Pancreas (tissue), 10 donors: ENCODE data around the gene BSG. TPM values are rescaled to one million over a fixed set of nuclear protein-coding genes. Genes with fewer than 3 reads are reported as not detected.

Experiments
- ATAC-seq, 4 donors: fragments of 200-7000 bp; cut with Tn5 transposase; one replicate each; pipeline versions ENCODE4 v1.8.0 to v1.9.1; 2020; ENCODE audit warnings: mild to moderate bottlenecking in 4 of 4, moderate library complexity in 4 of 4
- DNase-seq, 6 donors: peaks; one replicate each; pipeline ENCODE4 v3.0.0-alpha.2; 2020
- FAIRE-seq: peaks from 2 replicates; lab custom pipeline; 2012; peaks lifted over from hg19 to GRCh38; lab: Jason Lieb, UNC
- H3K27ac ChIP-seq, 4 donors: fragments of 200-600 bp; sonication (generic); 1 replicate in 3 of 4; 2 replicates in 1 of 4; pipeline versions ENCODE4 v1.5.0 to v1.8.0; 2020
- H3K27me3 ChIP-seq, 4 donors: fragments of 200-600 bp; one replicate each; pipeline ENCODE4 v1.8.0; 2021
- H3K36me3 ChIP-seq, 3 donors: fragments of 200-600 bp; sonication (generic) in 1 of 3; one replicate each; pipeline versions ENCODE4 v1.5.0 to v1.8.0; 2020 to 2021
- H3K4me1 ChIP-seq, 3 donors: fragments of 200-600 bp; one replicate each; pipeline ENCODE4 v1.8.0; 2021
- H3K4me3 ChIP-seq, 4 donors: fragments of 200-600 bp; sonication (generic) in 2 of 4; one replicate each; pipeline versions ENCODE4 v1.5.0 to v1.8.0; 2020 to 2021
- H3K9me3 ChIP-seq, 4 donors: fragments of 200-600 bp; one replicate each; pipeline ENCODE4 v1.8.0; 2021
- WGBS, 2 donors: extraction: QIAGEN DNeasy Blood & Tissue Kit; methylation state at CpG; one replicate each; pipeline ENCODE4 v1.1.7; 2013; 5-methylcytosine and 5-hydroxymethylcytosine counted together
- intact Hi-C, 3 donors: fragments of 100-400 bp; cut with DNase I; formaldehyde crosslinking; loops; one replicate each; pipeline versions ENCODE4 v1.11.1 to v1.14.2; 2022
- polyA plus RNA-seq, 2 donors: library from polyadenylated mRNA; stranded (reverse); fragments of 200-250 nt; gene quantifications; one replicate each; pipeline ENCODE4 v1.2.3, GENCODE V29; 2013
- total RNA-seq, 6 donors: library from RNA; stranded (reverse); fragmentation: NEBNext Ultra II Directional in 4 of 6; extraction: Animal tissue kit (Norgen Biotek cat#: 25700) in 4 of 6; gene quantifications; one replicate each; pipeline versions ENCODE4 v1.2.1 to v1.2.4, GENCODE V29; 2021 to 2023
- TF ChIP-seq, protein P1 (sequence below), 4 donors: fragments of 200-600 bp; sonication (generic) in 3 of 4; IDR thresholded peaks; one replicate each; pipeline versions ENCODE4 v1.5.0 to v1.8.0; 2021; ENCODE audit warnings: antibody characterized with exemption in 4 of 4
- donor health status: healthy with polysubstance abuse.
- donor health status: DM: no; HTN: no; CAD: no; lungs with moderate emphysema.
- donor health status: DM: no; HTN: no; CAD: no.
- donor health status: control.
- donor health status: control.
- donor health status: Bipolar disorder and iron deficiency.
- donor health status: DM: yes; HTN: yes; CAD: no.
- donor health status: DM: no; HTN: no; CAD: no.
- donor health status: DM: no; HTN: no; CAD: no.
- donor health status: DM: yes; HTN: yes; CAD: no.

Gene BSG
- total and polyA plus RNA-seq, 8 donors, result 122 to 256 (median 159) TPM

DNA sequence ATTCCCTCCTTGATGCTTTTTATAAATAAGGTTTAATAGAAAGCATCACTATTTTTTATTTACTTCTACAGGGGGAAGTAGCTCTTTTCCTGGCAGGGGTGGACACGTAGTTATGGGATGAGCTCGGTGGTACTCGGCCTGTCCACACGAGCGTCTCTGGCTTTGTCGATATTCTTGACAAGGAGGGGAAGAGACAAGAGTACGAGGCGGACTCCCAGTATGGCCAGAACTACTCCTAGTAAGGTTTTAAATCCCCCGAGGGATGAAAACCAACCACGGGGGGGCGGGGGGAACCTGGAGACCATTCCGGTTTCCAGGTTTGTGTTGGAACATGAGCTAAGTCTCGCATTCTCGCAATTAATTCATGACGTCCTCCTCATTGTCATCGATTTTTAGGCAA lies 5.6 kb upstream of the BSG start:
- TF ChIP-seq, protein P1, sequence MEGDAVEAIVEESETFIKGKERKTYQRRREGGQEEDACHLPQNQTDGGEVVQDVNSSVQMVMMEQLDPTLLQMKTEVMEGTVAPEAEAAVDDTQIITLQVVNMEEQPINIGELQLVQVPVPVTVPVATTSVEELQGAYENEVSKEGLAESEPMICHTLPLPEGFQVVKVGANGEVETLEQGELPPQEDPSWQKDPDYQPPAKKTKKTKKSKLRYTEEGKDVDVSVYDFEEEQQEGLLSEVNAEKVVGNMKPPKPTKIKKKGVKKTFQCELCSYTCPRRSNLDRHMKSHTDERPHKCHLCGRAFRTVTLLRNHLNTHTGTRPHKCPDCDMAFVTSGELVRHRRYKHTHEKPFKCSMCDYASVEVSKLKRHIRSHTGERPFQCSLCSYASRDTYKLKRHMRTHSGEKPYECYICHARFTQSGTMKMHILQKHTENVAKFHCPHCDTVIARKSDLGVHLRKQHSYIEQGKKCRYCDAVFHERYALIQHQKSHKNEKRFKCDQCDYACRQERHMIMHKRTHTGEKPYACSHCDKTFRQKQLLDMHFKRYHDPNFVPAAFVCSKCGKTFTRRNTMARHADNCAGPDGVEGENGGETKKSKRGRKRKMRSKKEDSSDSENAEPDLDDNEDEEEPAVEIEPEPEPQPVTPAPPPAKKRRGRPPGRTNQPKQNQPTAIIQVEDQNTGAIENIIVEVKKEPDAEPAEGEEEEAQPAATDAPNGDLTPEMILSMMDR (IDR thresholded peaks at IDR 0.05), result no peak
- Histone ChIP-seq H3K27ac (peak overlapping the region in 2 of 4 donors; percentile 0 to 48), H3K9me3 (no peaks in the 10 kb centered on the region), H3K4me3 (no peak overlapping the region), H3K4me1 (no peaks in the 10 kb centered on the region), H3K27me3 (no peaks in the 10 kb centered on the region), H3K36me3 (no peaks in the 10 kb centered on the region)
- WGBS, 2 donors, result 75 to 81% methylated on average over 16 of the region's 16 CpGs
- intact Hi-C loops, result no loop called here
- DNase-seq (no peak), ATAC-seq (no peak), FAIRE-seq (no peak)

DNA sequence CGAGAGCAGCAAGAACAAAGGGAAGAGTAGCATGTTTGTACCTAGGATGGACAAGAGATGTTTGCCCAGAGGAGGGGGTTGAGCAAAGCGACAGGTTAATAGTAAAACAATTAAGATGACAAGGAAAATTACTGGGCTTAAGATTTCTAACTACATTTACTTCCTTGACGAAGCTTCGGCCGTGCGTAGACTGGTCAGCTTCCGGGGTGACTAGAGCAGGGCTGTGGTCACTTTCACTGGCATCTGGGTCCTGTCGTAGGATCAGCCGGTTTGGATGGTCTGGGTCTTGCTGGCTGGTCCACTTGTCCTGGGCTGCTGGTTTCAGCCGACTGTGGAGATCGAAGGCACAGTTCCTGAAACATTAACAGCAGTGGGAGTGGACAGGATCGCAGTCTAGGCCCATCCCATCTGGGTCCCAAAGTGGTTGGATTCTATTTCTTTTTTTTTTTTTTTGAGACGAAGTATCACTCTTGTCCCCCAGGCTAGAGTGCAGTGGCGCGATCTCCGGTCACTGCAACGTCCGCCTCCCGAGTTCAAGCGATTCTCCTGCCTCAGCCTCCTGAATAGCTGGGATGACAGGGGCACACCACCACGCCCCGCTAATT lies 5.0 kb upstream of the BSG start:
- Histone ChIP-seq H3K4me3 (no peak overlapping the region), H3K36me3 (no peaks in the 10 kb centered on the region), H3K9me3 (no peaks in the 10 kb centered on the region), H3K27ac (peak overlapping the region in 1 of 4 donors; percentile 0), H3K4me1 (no peaks in the 10 kb centered on the region), H3K27me3 (no peaks in the 10 kb centered on the region)
- ATAC-seq (no peak), DNase-seq (no peak), FAIRE-seq (no peak)
- intact Hi-C loops, result no loop called here
- TF ChIP-seq, protein P1 (IDR thresholded peaks at IDR 0.05), result no peak
- WGBS, 2 donors, result 89 to 94% methylated on average over 20 to 21 of the region's 22 CpGs

DNA sequence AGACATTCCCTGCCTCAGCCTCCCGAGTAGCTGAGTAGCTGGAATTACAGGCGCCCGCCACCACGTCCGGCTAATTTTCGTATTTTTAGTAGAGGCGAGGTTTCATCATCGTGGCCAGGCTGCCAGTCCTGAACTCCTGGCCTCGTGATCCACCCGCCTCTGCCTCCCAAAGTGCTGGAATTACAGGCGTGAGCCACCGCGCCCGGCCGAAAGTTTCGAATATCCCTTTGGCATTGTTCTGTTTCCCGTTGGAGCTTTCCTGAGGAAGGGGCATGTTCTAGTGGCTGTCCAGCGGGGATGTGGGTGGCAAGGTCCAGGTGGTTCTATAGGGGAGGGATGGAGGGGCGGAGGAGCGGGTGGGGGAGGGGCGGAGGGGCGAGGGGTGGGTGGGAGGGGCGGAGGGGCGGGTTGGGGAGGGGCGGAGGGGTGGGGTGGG lies 2.1 kb upstream of the BSG start:
- Histone ChIP-seq H3K36me3 (no peaks in the 10 kb centered on the region), H3K9me3 (no peaks in the 10 kb centered on the region), H3K27ac (no peak overlapping the region), H3K4me3 (no peak overlapping the region), H3K27me3 (no peaks in the 10 kb centered on the region), H3K4me1 (peaks cover 6 to 10% (median 9%) of the 10 kb centered on the region in 3 donors)
- DNase-seq, result peak in 1 of 6 donors; percentile 32
- no peak for FAIRE-seq
- intact Hi-C loops, result no loop called here
- no peak for ATAC-seq
- TF ChIP-seq, protein P1 (IDR thresholded peaks at IDR 0.05), result no peak
- 76 to 84% methylated on average over 18 of the region's 25 CpGs for WGBS, 2 donors

DNA sequence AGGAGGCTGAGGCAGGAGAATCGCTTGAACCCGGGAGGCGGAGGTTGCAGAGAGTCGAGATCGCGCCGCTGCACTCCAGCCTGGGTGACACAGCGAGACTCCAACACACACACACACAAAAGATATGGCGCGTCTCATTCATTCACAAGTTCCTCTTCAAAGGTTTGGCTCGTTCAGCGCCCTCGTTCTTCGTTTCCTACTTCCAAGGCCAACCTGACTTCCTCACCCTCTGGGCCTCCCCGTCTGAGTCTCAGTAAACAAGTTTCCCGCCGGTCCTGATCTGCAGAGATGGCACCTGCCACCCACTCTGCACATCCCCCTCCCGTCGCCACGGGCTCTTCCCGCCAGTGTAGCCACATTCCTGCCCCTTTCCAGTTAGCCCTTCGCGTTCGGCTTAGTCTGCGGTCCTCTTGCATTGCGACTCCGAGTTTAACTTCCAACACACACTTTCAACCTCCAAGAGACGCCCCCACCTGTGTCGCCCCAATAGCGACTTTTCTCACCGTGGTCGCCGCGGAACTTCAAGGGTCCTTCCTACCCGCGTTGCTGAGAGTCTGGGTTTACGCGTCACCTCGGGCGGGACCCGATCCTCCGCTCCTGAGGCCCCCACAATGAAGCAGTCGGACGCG lies 1.3 kb upstream of the BSG start:
- no peaks in the 10 kb centered on the region for H3K27me3 ChIP-seq
- no peaks in the 10 kb centered on the region for H3K9me3 ChIP-seq
- ATAC-seq (peak in 3 of 4 donors; percentile 4 to 8 (median 5)), FAIRE-seq (no peak), DNase-seq (peak in 3 of 6 donors; percentile 27 to 59 (median 49))
- 2 to 4% methylated on average over 45 of the region's 45 CpGs for WGBS, 2 donors
- intact Hi-C loops, result no loop called here
- H3K4me1 ChIP-seq, result peaks cover 13 to 16% (median 15%) of the 10 kb centered on the region in 3 donors
- TF ChIP-seq, protein P1 (IDR thresholded peaks at IDR 0.05), result no peak
- peak overlapping the region; percentile 69 to 88 (median 82) for H3K27ac ChIP-seq
- H3K36me3 ChIP-seq, result no peaks in the 10 kb centered on the region
- H3K4me3 ChIP-seq, result peak overlapping the region; percentile 11 to 90 (median 44)

DNA sequence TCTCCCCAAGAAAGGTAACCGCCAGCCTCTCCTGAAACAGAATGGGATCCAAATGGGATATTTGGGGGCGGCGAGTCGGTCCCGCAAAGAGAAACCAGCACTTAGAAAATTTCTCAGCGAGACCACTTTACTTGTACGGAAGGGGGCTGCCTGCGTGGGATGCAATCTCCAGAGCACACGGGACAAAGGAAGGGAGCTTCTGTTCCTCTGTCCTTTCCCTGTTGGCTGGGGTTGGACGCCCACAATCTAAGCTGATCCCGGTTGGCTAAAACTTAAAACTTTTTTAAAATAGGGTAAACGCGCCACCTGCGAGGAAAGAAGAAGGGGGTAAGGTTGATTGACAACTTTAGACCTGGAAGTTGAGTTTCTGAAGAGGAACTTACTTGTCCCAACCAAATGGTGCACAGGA lies 826 bp upstream of the BSG start:
- intact Hi-C loops, result no loop called here
- WGBS, 2 donors, result 2 to 4% methylated on average over 14 of the region's 14 CpGs
- FAIRE-seq (no peak), DNase-seq (no peak), ATAC-seq (peak in 3 of 4 donors; percentile 7 to 22 (median 15))
- Histone ChIP-seq H3K4me3 (peak overlapping the region; percentile 11 to 90 (median 44)), H3K27me3 (no peaks in the 10 kb centered on the region), H3K36me3 (no peaks in the 10 kb centered on the region), H3K9me3 (no peaks in the 10 kb centered on the region), H3K27ac (peak overlapping the region; percentile 69 to 88 (median 82)), H3K4me1 (peaks cover 14 to 19% (median 17%) of the 10 kb centered on the region in 3 donors)
- TF ChIP-seq, protein P1 (IDR thresholded peaks at IDR 0.05), result no peak
